Effector memory CD4-positive, alpha-beta T cell (primary cell): ENCODE data around the gene ZNF407.

Experiments used
- DNase-seq, 3 donors: peaks; one replicate each; pipeline ENCODE4 v3.0.0-alpha.2; 2020
- H3K27ac ChIP-seq: 2 replicates; pipeline ENCODE4 v1.7.0; 2013; ENCODE audit warnings: mild to moderate bottlenecking, low read length, moderate library complexity; ENCODE audit not compliant: insufficient read depth, poor library complexity, severe bottlenecking
- H3K27me3 ChIP-seq: replicated peaks from 2 replicates; pipeline ENCODE4 v1.7.0; 2013; ENCODE audit warnings: mild to moderate bottlenecking, low read length; ENCODE audit not compliant: insufficient read depth, control insufficient read depth, poor library complexity, severe bottlenecking
- H3K36me3 ChIP-seq: 2 replicates; pipeline ENCODE4 v1.7.0; 2013; ENCODE audit warnings: mild to moderate bottlenecking, low read length, moderate library complexity; ENCODE audit not compliant: control insufficient read depth, insufficient read depth
- H3K4me1 ChIP-seq: 2 replicates; pipeline ENCODE4 v1.7.0; 2013; ENCODE audit warnings: low read length, mild to moderate bottlenecking; ENCODE audit not compliant: control insufficient read depth, insufficient read depth, poor library complexity, severe bottlenecking
- H3K4me3 ChIP-seq: 2 replicates; pipeline ENCODE4 v1.7.0; 2013; ENCODE audit warnings: low read length, low read depth, mild to moderate bottlenecking; ENCODE audit not compliant: insufficient read depth, poor library complexity, severe bottlenecking
- H3K9me3 ChIP-seq: 2 replicates; pipeline ENCODE4 v1.7.0; 2013; ENCODE audit warnings: mild to moderate bottlenecking, low read length, moderate library complexity; ENCODE audit not compliant: control insufficient read depth

Gene ZNF407

GRCh38 chr18:74728586-74728985 is 130.9 kb downstream of the ZNF407 start:
- no peak overlapping the region for H3K27ac ChIP-seq
- no peaks in the 10 kb centered on the region for H3K9me3 ChIP-seq
- DNase-seq = no peak
- H3K4me1 ChIP-seq = no peaks in the 10 kb centered on the region
- no peaks in the 10 kb centered on the region for H3K27me3 ChIP-seq
- H3K4me3 ChIP-seq = no peak overlapping the region
- no peaks in the 10 kb centered on the region for H3K36me3 ChIP-seq

- Histone ChIP-seq H3K27me3 (no peaks in the 10 kb centered on the region), H3K9me3 (no peaks in the 10 kb centered on the region), H3K4me1 (no peaks in the 10 kb centered on the region), H3K36me3 (no peaks in the 10 kb centered on the region), H3K4me3 (no peak overlapping the region), H3K27ac (no peak overlapping the region)
- no peak for DNase-seq
These were observed 133.4 kb downstream of the ZNF407 start for GRCh38 chr18:74731097-74731496.

DNA sequence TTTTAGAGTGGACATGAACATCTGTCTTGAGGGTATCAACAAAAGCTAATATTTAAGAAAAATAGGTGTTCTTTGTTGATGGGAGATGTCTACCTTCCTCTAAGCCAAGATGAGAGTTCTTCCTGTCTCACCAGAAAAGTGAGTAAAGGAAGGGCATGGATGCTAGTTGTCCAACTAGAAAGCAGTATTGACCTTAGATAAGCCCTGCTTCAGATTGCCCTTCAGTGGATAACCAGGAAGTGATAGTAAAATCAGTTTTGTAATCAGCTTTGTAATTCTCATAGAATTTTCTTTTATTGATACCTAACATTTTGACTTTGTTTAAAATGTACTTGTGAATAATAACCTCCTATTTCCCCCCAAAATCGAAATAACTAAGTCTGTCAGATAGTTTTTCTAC is 134.7 kb downstream of the ZNF407 start:
- H3K27ac ChIP-seq = no peak overlapping the region
- H3K36me3 ChIP-seq = no peaks in the 10 kb centered on the region
- no peak for DNase-seq
- H3K4me3 ChIP-seq = no peak overlapping the region
- H3K9me3 ChIP-seq = no peaks in the 10 kb centered on the region
- no peaks in the 10 kb centered on the region for H3K27me3 ChIP-seq
- H3K4me1 ChIP-seq = no peaks in the 10 kb centered on the region

- no peaks in the 10 kb centered on the region for H3K36me3 ChIP-seq
- no peaks in the 10 kb centered on the region for H3K27me3 ChIP-seq
- H3K4me1 ChIP-seq = no peaks in the 10 kb centered on the region
- no peaks in the 10 kb centered on the region for H3K9me3 ChIP-seq
- no peak for DNase-seq
- no peak overlapping the region for H3K4me3 ChIP-seq
- no peak overlapping the region for H3K27ac ChIP-seq
These were observed 135.9 kb downstream of the ZNF407 start for GRCh38 chr18:74733598-74733997.

DNA sequence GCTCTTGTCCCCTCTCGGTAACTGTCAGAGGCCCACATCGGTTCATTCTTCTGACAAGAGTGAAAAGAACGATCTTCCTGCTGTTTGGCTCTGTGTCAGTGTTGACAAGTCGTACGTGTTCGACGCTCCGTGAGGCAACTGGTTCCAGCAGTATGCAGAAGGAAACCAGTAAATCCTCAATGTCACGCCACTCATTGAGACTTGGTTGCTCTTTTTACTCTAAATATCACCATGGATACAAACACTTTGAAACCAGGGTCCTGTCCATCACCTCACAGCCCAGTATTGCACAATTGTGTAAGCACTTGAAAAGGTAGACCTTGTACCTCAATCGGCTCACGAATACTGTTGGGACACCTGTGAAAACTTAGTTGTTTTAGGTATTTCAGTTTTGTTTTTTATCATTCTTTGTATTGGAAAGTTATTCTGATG is 136.4 kb downstream of the ZNF407 start:
- Histone ChIP-seq H3K36me3 (no peaks in the 10 kb centered on the region), H3K9me3 (no peaks in the 10 kb centered on the region), H3K4me1 (no peaks in the 10 kb centered on the region), H3K4me3 (no peak overlapping the region), H3K27ac (no peak overlapping the region), H3K27me3 (no peaks in the 10 kb centered on the region)
- no peak for DNase-seq

- no peaks in the 10 kb centered on the region for H3K27me3 ChIP-seq
- no peaks in the 10 kb centered on the region for H3K4me1 ChIP-seq
- H3K27ac ChIP-seq = no peak overlapping the region
These were observed 142.3 kb downstream of the ZNF407 start for GRCh38 chr18:74739926-74740325.

DNA sequence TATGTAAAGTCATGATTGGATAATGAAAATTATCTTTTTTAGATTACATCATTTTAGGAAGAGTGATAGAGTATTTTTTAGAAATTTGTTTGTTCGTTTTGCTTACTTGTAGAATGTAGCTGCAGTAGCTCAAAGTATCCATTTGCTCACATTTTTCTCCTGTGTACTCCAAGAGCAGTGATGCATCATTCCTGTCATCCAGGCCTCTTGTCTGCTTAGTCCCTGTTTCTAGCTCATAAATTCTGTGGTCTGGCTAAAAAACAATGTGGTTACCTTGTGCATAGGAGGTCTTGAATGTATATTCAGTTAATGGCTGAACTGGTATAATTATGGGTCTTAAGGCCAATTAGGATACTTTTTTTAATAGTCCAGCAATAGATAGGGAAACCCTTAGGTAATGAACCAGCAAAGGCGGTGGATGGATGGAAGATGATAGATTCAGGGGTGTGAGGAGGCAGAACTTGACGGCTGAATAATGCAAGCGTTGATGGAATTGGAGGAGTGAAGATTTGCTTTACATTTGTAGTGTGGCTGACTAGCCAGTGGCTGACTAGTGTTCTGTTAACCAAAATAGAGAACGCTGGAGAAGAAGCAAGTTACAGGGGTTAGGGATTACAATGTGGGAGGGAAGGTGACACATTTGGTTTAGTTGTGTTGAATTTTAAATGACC is 145.0 kb downstream of the ZNF407 start:
- no peaks in the 10 kb centered on the region for H3K4me1 ChIP-seq
- no peaks in the 10 kb centered on the region for H3K9me3 ChIP-seq
- H3K27ac ChIP-seq = no peak overlapping the region
- no peak for DNase-seq
- no peak overlapping the region for H3K4me3 ChIP-seq
- H3K36me3 ChIP-seq = no peaks in the 10 kb centered on the region
- H3K27me3 ChIP-seq = no peaks in the 10 kb centered on the region

More at GRCh38 chr18:74739926-74740325, 142.3 kb downstream of the ZNF407 start:
- no peak overlapping the region for H3K4me3 ChIP-seq
- no peaks in the 10 kb centered on the region for H3K36me3 ChIP-seq
- no peaks in the 10 kb centered on the region for H3K9me3 ChIP-seq
- DNase-seq = no peak

DNA sequence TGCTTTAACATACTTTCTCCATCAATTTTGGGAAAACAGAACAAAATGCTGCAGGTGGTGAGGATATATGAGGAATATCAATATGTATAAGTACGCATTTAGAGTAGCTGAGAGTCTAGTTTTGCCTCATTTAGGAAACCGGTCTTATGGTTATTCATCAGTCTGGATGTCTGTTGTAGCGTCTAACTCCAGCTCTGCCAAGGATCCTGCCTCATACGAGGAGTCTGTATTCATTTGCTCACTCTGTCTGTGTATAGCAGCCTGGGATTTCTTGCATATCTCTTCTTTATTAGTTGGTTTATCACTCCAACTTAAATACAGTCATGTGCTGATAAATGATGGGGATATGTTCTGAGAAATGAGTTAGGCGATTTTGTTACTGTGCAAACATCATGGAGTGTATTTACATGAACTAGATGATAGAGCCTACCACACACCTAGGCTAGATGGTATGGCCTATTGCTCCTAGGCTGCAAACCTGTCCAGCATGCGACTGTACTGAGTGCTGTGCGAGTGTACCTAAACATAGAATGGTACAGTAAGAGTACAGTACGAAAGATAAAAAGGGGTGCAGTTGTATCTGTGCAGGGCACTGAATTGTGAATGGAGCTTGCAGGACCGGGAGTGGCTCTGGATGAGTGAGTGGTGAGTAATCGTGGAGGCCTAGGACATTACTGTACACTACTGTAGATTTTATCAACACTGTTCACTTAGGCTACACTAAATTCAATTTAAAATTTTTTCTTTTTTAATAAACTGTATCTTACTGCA is 148.1 kb downstream of the ZNF407 start:
- Histone ChIP-seq H3K36me3 (no peaks in the 10 kb centered on the region), H3K9me3 (no peaks in the 10 kb centered on the region), H3K27ac (no peak overlapping the region), H3K27me3 (no peaks in the 10 kb centered on the region), H3K4me1 (no peaks in the 10 kb centered on the region), H3K4me3 (no peak overlapping the region)
- DNase-seq = no peak

- no peaks in the 10 kb centered on the region for H3K9me3 ChIP-seq
- no peaks in the 10 kb centered on the region for H3K27me3 ChIP-seq
- H3K27ac ChIP-seq = no peak overlapping the region
- no peak overlapping the region for H3K4me3 ChIP-seq
- no peaks in the 10 kb centered on the region for H3K4me1 ChIP-seq
- DNase-seq = no peak
- no peaks in the 10 kb centered on the region for H3K36me3 ChIP-seq
These were observed 151.1 kb downstream of the ZNF407 start for GRCh38 chr18:74748809-74749208.

DNA sequence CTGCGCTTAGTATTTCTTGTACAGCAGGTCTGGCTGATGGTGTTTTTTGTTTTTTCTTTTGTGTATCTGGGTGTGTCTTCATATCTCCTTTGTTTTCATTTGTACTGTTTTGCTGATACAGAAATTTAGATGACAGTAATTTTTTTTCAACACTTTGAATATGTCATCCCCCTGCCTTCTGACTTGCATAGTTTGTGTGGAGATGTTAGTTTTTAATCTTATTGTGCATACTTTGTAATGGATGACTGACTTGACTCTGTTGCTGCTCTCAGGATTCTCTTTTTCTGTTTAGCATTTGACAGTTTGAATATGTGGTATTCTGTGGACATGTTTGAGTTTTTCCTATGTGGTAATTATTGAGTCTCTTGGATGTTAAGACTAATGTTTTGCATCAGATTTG is 161.3 kb downstream of the ZNF407 start:
- Histone ChIP-seq H3K27me3 (no peaks in the 10 kb centered on the region), H3K27ac (no peak overlapping the region), H3K36me3 (no peaks in the 10 kb centered on the region), H3K4me1 (no peaks in the 10 kb centered on the region), H3K9me3 (no peaks in the 10 kb centered on the region), H3K4me3 (no peak overlapping the region)
- DNase-seq = no peak
